GM18858 (cell line): ENCODE results near the gene TEX2.
"Not testable (repeated sequence)": the region's sequence is repeated elsewhere in the genome, so short reads cannot be mapped to it uniquely, and the experiment has no call there.

ENCODE experiments used
- ATAC-seq: cut with Tn5 transposase; IDR thresholded peaks from one replicate; pipeline ENCODE4 v1.9.1; 2021; ENCODE audit not compliant: unreplicated experiment

Gene TEX2

DNA sequence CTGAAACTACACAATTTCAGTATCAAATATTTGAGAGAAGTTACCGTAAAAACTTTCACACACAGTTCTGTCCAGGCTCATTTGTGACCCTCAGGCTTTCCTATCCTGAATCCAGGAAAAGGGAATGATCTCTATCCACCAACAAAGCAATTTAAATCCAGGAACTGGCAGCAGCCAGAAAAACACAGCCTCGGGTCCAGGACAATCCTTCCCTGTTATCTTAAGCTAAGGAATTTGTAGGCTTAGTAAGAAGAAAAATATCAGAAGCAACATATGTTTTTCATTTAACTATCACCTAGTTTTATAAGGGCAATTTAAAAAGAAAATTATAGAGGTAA is 47.1 kb downstream of the TEX2 start:
- no peak for ATAC-seq

DNA sequence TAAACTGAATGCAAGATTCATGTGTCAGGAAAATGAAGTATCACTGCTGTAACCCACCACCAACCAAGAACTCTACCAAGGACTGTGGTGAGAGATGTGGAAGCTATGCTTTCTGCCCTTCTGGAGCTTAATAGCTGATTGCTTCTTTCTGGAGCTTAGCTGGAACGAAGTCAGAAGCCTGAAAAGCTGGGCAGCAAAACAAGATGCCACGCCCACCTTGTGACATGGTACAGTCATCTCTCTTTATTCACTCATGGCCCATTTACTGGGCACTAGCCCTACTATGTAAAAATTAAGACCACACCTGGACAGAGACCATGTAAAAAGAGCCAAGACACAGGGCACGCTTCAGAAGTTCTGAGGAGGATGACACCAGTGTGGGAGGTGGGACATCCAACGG is 48.1 kb downstream of the TEX2 start:
- ATAC-seq, result no peak

- ATAC-seq, result no peak
Observed at GRCh38 chr17:64213995-64214811, 48.9 kb downstream of the TEX2 start.

- no peak for ATAC-seq
Observed at GRCh38 chr17:64212122-64212521, 50.9 kb downstream of the TEX2 start.

DNA sequence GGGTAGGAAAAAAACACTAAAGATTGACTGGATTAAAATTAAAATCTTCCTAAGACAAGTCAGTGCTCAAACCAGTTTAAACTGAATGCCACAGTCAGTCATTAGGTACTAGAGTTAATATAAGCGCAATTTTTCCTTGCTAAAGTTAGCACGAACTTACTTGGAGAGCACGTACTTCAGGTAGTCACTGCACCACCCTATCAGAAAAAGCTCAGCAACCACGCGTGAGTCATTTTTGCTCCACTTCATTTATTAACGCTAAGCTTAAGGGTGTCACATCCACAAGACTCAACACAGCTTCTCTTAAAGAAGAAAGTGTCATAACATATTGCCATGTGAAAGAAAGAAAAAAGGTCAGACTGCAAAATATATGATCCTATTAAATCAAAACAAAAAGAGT is 53.1 kb downstream of the TEX2 start:
- no peak for ATAC-seq

DNA sequence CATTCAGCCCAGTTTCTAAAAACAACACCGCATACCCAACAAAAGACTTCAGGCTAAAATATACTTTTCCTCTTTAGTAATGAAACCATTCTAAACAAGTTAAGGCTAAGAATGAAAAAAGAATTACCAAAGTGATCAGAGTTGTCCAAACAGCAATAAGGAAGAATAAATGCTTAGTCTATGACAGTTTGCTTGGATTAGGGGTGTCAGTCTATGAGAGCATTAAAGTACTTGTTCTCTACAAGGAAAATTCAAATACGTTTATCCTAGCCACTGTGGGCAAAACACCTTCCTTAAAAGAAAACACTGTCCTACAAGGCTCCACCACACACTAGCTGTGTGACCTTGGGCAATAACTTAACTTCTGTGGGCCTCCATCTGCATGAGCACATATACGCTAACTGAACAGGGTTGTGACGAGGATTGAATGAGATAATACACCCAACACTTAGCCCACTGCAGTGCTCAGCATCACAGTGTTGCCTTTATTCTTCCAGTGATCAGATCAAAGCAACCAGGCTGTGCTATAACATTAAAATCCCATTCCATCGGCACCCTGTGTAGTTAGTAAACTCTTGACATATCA is 53.6 kb downstream of the TEX2 start:
- ATAC-seq, result no peak

- ATAC-seq, result not testable (repeated sequence)
Observed at GRCh38 chr17:64208656-64209055, 54.4 kb downstream of the TEX2 start.

DNA sequence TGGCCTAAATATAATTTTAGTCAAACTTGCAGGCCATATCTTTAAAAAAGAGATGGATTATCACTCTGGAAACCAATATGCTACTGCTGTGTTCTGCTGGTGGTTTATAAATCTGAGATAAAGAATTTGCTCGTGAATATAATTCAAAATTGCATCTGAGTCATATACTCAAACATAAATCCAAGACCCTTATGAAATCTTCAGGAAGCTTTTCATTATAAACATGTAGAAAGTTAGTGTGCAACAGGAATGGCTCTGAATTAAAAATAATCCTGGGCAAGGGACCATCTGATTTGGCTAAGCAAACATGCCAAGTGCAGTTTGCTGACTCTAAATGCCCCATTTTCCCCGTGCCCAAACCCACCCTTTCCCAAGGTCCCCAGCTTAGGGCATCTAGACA is 57.3 kb downstream of the TEX2 start:
- ATAC-seq, result no peak

DNA sequence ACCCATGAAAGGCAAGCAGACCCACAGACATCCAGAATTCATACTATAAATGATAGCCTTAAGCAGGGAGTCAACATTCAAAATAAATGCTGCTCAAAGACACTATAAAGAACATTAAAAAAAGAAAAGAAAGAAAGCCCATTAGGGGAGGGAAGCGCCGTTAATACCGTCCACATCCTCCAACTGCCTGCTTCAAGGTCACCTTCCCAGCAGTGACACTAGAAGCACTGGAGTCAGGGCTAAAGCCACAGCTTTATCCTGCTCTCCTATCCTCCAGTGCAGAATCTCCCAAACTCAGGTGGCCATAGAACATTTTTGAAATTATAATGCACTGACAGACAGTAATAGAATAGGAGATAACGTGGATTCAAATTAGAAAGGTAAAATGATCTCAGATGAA is 59.4 kb downstream of the TEX2 start:
- no peak for ATAC-seq

GRCh38 chr17:64202683-64203344 is 60.2 kb downstream of the TEX2 start:
- ATAC-seq, result no peak

DNA sequence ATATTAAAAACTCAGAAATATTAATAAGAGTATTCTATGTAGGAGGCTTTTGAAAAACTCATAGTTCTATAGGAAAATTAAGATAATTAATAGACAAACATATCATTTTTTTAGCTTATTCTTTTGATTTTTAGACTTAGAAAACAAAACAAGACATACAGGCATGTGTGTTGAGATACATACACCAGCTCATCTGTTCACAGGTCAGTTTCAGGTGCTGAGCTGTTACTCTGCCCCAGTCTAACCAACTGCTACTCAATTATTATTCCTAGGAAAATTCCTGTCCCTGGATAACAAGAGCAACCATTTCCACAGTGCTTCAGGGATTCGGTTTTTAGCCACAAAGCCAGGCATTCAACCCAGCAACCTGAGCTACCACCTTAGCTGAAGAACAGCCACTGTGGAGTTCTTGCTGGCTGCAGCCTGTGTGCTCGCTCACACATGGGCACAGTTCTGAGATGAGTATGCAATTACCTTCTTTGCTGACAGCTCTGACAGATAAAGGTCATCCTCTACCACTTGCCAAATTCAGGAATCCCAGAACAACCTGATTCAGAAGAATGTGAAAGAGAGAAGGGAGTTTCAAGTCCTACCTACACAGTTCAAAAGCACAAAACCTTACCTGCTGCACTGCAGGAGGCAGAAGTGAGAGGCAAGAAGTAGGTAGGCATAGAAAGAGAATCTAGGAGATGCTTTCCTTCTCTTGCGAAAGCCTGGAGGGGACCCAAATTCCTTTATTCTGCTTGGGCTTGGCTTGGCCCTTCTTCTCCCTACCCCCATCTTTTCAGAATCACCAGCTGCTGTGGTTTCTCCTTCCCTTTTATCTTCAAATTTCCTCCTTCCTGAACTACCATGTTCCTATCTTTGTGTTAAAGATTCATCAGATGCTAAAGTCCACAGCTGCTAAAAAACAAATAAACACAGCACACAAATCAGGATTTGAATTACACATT is 62.7 kb downstream of the TEX2 start:
- ATAC-seq, result no peak

- no peak for ATAC-seq
Observed at GRCh38 chr17:64198331-64199090, 64.5 kb downstream of the TEX2 start.

DNA sequence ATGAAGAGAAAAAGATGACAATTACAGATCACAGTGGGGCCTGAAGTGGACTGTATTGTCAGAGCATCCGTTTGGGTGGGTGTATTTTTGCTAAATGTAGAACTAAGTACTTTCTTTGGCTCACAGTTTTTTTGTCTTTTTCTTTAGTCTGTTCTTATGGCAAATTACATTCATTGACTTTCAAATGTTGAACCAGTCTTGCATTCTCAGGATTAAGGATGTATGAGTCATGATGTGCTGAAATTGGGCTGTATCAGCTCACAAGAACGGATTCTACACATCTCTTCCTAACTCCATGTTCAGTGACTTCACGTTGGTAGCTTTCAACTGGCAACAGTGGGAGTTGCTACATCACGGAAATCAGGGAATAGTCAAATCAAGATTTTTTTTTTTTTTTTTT is 66.5 kb downstream of the TEX2 start:
- ATAC-seq, result no peak

DNA sequence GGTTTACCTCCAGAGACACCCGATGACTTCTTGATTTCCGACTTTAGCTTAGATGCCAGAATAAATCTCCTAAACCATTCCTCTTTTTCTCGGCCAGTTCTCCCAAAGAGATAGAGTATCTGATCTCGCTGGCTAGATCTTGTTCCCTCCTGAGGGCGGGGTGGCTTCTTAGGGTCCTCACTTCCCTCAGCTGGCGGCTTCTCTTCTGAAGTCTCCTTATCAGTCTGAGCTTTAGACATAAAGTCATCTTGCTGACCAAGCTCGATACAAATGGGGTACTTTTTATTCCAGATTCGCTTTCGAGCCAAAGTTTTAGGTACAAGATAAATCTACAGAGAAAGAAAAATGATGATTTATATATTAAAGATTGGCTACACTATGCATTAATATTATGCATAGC is 69.5 kb downstream of the TEX2 start:
- ATAC-seq, result no peak

DNA sequence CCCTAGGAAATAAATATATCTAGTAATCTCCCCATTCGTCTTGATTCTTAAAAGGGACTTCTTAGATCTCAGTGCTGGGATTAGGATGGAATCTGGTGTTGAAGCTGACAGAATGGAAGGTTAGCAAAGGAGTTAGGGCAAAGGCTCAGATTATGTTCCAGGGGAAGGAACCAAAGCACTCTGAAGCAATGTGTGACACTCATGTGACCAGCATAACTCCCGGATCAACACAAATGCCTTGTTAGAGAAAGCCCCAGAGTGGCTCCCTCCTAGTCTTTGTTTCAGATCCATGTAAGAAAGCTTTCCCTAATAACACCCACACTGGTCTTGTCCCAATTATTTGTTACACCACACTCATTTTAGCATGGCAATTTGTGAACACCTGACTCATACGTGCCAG is 70.5 kb downstream of the TEX2 start:
- no peak for ATAC-seq

- ATAC-seq, result no peak
Observed at GRCh38 chr17:64190472-64190871, 72.6 kb downstream of the TEX2 start.

- no peak for ATAC-seq
Observed at GRCh38 chr17:64188088-64188487, 75.0 kb downstream of the TEX2 start.

GRCh38 chr17:64187093-64187895 is 75.8 kb downstream of the TEX2 start:
- ATAC-seq, result no peak

- no peak for ATAC-seq
Observed at GRCh38 chr17:64186171-64187092, 76.6 kb downstream of the TEX2 start.
